Measurements from ENCODE around the gene DCTD. TPM values are rescaled to one million over a fixed set of nuclear protein-coding genes. Genes with fewer than 3 reads are reported as not detected.
A peak's percentile ranks its signal among the peaks of the same experiment; 100 is the strongest.

Gene DCTD
- total and polyA plus RNA-seq, 2 experiments from 2014 or later: 39.3 to 40.3 TPM

DNA sequence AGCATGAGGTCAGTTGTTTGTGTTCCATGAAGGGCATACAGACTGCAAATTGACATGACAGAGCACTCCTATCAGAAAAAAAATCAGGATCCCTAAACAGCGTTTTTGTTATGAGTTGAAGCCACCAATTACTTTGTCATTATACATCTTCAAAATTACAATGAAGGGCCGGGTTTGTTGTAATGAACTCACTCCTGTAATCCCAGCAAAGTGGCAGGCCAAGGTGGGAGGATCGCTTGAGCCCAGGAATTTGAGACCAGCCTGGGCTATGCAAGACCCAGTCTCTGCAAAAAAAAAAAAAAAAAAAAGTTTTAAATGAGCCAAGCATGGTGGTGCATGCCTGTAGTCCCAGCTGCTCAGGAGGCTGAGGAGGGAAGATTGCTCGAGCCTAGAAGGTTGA lies 3.5 kb upstream of the DCTD start (continued):
- TF ChIP-seq, protein P1, sequence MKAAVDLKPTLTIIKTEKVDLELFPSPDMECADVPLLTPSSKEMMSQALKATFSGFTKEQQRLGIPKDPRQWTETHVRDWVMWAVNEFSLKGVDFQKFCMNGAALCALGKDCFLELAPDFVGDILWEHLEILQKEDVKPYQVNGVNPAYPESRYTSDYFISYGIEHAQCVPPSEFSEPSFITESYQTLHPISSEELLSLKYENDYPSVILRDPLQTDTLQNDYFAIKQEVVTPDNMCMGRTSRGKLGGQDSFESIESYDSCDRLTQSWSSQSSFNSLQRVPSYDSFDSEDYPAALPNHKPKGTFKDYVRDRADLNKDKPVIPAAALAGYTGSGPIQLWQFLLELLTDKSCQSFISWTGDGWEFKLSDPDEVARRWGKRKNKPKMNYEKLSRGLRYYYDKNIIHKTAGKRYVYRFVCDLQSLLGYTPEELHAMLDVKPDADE (IDR thresholded peaks at IDR 0.05): no peak
- TF ChIP-seq, protein P2, sequence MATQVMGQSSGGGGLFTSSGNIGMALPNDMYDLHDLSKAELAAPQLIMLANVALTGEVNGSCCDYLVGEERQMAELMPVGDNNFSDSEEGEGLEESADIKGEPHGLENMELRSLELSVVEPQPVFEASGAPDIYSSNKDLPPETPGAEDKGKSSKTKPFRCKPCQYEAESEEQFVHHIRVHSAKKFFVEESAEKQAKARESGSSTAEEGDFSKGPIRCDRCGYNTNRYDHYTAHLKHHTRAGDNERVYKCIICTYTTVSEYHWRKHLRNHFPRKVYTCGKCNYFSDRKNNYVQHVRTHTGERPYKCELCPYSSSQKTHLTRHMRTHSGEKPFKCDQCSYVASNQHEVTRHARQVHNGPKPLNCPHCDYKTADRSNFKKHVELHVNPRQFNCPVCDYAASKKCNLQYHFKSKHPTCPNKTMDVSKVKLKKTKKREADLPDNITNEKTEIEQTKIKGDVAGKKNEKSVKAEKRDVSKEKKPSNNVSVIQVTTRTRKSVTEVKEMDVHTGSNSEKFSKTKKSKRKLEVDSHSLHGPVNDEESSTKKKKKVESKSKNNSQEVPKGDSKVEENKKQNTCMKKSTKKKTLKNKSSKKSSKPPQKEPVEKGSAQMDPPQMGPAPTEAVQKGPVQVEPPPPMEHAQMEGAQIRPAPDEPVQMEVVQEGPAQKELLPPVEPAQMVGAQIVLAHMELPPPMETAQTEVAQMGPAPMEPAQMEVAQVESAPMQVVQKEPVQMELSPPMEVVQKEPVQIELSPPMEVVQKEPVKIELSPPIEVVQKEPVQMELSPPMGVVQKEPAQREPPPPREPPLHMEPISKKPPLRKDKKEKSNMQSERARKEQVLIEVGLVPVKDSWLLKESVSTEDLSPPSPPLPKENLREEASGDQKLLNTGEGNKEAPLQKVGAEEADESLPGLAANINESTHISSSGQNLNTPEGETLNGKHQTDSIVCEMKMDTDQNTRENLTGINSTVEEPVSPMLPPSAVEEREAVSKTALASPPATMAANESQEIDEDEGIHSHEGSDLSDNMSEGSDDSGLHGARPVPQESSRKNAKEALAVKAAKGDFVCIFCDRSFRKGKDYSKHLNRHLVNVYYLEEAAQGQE (IDR thresholded peaks at IDR 0.05; ENCODE audit: unreplicated experiment): no peak
- TF ChIP-seq ZNF114 (CRISPR knock-in tag; IDR thresholded peaks at IDR 0.05) (no peak), STAT1 (IDR thresholded peaks at IDR 0.05; ENCODE audit: unreplicated experiment) (no peak), NANOG (IDR thresholded peaks at IDR 0.05; ENCODE audit: borderline replicate concordance) (no peak), POLR2AphosphoS5 (IDR thresholded peaks at IDR 0.05; ENCODE audit: low read depth) (no peak)

DNA sequence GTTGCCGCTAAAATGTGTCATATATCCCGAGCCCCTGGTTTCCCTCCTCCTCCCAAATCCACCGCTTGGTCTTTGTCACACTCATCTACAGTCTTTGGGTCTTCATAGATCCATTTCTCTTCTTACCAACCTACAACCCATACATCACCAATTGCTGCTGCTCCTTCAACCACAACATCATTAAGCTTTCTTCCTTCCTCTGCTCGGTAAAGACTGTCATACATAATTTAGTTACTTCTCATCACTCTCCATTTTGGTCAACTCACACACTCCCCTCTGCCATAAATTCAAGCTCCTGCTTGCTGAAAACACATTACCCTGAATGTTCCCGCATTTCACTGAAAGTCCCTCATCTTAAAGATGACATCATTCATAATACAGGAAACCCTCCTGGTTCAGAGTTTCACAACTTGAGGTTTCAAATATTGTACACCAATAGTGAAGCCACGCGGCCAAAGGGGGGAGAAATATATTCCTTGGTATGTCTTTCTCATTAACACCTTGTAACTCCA lies 1.7 kb upstream of the DCTD start:
- Histone ChIP-seq H3K79me2 (replicated peaks; ENCODE audit: insufficient read depth) (peaks cover 9% of the 10 kb centered on the region), H3K4me3 (no peak overlapping the region), H3K27me3 (ENCODE audit: insufficient read depth) (peaks cover 4% of the 10 kb centered on the region; the same call in 1 of the 2 replicates), H3F3A (replicated peaks; ENCODE audit: low read depth) (peaks cover 19% of the 10 kb centered on the region; the same call in 1 of the 2 replicates), H2AFZ (no peak overlapping the region), H4K20me1 (replicated peaks; ENCODE audit: insufficient read depth) (no peaks in the 10 kb centered on the region; the same call in 1 of the 2 replicates), H3K4me1 (ENCODE audit: insufficient read depth) (peaks cover 16% of the 10 kb centered on the region), H3K36me3 (ENCODE audit: insufficient read depth) (no peaks in the 10 kb centered on the region), H3K9me2 (ENCODE audit: insufficient read depth) (no peaks in the 10 kb centered on the region), H3K27ac (ENCODE audit: low read depth) (no peak overlapping the region), H3K4me2 (no peak overlapping the region)
- ATAC-seq (no peak), DNase-seq (ENCODE audit: low spot score) (no peak)
- Mint-ChIP-seq H3K27ac (no peak overlapping the region), H3K4me1 (peaks cover 25% of the 10 kb centered on the region), H3K36me3 (ENCODE audit: low read depth) (peaks cover 21% of the 10 kb centered on the region; the same call in 2 of the 3 replicates), H3K4me3 (peak overlapping the region; percentile 5; the same call in 1 of the 3 replicates), H3K9me3 (no peaks in the 10 kb centered on the region), H3K27me3 (ENCODE audit: insufficient read depth, low read depth, poor library complexity) (peaks cover 13% of the 10 kb centered on the region)
- TF ChIP-seq, protein P3, sequence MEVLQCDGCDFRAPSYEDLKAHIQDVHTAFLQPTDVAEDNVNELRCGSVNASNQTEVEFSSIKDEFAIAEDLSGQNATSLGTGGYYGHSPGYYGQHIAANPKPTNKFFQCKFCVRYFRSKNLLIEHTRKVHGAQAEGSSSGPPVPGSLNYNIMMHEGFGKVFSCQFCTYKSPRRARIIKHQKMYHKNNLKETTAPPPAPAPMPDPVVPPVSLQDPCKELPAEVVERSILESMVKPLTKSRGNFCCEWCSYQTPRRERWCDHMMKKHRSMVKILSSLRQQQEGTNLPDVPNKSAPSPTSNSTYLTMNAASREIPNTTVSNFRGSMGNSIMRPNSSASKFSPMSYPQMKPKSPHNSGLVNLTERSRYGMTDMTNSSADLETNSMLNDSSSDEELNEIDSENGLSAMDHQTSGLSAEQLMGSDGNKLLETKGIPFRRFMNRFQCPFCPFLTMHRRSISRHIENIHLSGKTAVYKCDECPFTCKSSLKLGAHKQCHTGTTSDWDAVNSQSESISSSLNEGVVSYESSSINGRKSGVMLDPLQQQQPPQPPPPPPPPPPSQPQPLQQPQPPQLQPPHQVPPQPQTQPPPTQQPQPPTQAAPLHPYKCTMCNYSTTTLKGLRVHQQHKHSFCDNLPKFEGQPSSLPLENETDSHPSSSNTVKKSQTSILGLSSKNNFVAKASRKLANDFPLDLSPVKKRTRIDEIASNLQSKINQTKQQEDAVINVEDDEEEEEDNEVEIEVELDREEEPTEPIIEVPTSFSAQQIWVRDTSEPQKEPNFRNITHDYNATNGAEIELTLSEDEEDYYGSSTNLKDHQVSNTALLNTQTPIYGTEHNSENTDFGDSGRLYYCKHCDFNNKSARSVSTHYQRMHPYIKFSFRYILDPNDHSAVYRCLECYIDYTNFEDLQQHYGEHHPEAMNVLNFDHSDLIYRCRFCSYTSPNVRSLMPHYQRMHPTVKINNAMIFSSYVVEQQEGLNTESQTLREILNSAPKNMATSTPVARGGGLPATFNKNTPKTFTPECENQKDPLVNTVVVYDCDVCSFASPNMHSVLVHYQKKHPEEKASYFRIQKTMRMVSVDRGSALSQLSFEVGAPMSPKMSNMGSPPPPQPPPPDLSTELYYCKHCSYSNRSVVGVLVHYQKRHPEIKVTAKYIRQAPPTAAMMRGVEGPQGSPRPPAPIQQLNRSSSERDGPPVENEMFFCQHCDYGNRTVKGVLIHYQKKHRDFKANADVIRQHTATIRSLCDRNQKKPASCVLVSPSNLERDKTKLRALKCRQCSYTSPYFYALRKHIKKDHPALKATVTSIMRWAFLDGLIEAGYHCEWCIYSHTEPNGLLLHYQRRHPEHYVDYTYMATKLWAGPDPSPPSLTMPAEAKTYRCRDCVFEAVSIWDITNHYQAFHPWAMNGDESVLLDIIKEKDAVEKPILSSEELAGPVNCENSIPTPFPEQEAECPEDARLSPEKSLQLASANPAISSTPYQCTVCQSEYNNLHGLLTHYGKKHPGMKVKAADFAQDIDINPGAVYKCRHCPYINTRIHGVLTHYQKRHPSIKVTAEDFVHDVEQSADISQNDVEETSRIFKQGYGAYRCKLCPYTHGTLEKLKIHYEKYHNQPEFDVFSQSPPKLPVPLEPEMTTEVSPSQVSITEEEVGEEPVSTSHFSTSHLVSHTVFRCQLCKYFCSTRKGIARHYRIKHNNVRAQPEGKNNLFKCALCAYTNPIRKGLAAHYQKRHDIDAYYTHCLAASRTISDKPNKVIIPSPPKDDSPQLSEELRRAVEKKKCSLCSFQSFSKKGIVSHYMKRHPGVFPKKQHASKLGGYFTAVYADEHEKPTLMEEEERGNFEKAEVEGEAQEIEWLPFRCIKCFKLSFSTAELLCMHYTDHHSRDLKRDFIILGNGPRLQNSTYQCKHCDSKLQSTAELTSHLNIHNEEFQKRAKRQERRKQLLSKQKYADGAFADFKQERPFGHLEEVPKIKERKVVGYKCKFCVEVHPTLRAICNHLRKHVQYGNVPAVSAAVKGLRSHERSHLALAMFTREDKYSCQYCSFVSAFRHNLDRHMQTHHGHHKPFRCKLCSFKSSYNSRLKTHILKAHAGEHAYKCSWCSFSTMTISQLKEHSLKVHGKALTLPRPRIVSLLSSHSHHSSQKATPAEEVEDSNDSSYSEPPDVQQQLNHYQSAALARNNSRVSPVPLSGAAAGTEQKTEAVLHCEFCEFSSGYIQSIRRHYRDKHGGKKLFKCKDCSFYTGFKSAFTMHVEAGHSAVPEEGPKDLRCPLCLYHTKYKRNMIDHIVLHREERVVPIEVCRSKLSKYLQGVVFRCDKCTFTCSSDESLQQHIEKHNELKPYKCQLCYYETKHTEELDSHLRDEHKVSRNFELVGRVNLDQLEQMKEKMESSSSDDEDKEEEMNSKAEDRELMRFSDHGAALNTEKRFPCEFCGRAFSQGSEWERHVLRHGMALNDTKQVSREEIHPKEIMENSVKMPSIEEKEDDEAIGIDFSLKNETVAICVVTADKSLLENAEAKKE (CRISPR knock-in tag; IDR thresholded peaks at IDR 0.05): no peak
- no peak for TF ChIP-seq JUNB (IDR thresholded peaks at IDR 0.05; ENCODE audit: unreplicated experiment)
- no peak for TF ChIP-seq STAT1 (IDR thresholded peaks at IDR 0.05; ENCODE audit: unreplicated experiment)
- TF ChIP-seq, protein P2 (IDR thresholded peaks at IDR 0.05; ENCODE audit: unreplicated experiment): no peak
- TF ChIP-seq ZNF331 (CRISPR knock-in tag; IDR thresholded peaks at IDR 0.05; ENCODE audit: low read depth): no peak
